ENCODE data around the gene SLC25A21. TPM values are rescaled to one million over a fixed set of nuclear protein-coding genes. Genes with fewer than 3 reads are reported as not detected.
"Not testable (repeated sequence)": the region's sequence is repeated elsewhere in the genome, so short reads cannot be mapped to it uniquely, and the experiment has no call there.

The SLC25A21 gene
- total RNA-seq, 2 experiments from 2014 or later: not detected

GRCh38 chr14:37172936-37173614 is 669 bp upstream of the SLC25A21 start:
- Mint-ChIP-seq H3K9me3 (peaks cover 2% of the 10 kb centered on the region), H3K27me3 (peaks cover 12% of the 10 kb centered on the region), H3K36me3 (ENCODE audit: low read depth) (no peaks in the 10 kb centered on the region), H3K27ac (no peak overlapping the region), H3K4me1 (no peaks in the 10 kb centered on the region), H3K4me3 (no peak overlapping the region)
- DNase-seq: no peak
- ChIA-PET CTCF (no interaction called here), POLR2A (no interaction called here)

GRCh38 chr14:37171678-37172023 is 755 bp downstream of the SLC25A21 start:
- Mint-ChIP-seq H3K4me3 (no peak overlapping the region), H3K36me3 (ENCODE audit: low read depth) (no peaks in the 10 kb centered on the region), H3K27ac (no peak overlapping the region), H3K4me1 (no peaks in the 10 kb centered on the region), H3K9me3 (peaks cover under 1% of the 10 kb centered on the region), H3K27me3 (peaks cover 12% of the 10 kb centered on the region)
- DNase-seq: no peak
- CTCF ChIA-PET: no interaction called here
- POLR2A ChIA-PET: no interaction called here

- H3K27me3 Mint-ChIP-seq: peaks cover 12% of the 10 kb centered on the region
- ChIA-PET CTCF (no interaction called here), POLR2A (no interaction called here)
- H3K27ac Mint-ChIP-seq: no peak overlapping the region
- no peaks in the 10 kb centered on the region for H3K36me3 Mint-ChIP-seq (ENCODE audit: low read depth)
- DNase-seq: no peak
- H3K4me3 Mint-ChIP-seq: no peak overlapping the region
- H3K9me3 Mint-ChIP-seq: no peaks in the 10 kb centered on the region
- H3K4me1 Mint-ChIP-seq: no peaks in the 10 kb centered on the region
These were observed 1.4 kb downstream of the SLC25A21 start for GRCh38 chr14:37170993-37171392.

GRCh38 chr14:37170237-37170636 is 2.2 kb downstream of the SLC25A21 start:
- POLR2A ChIA-PET: no interaction called here
- no peak overlapping the region for H3K4me3 Mint-ChIP-seq
- H3K4me1 Mint-ChIP-seq: no peaks in the 10 kb centered on the region
- CTCF ChIA-PET: no interaction called here
- no peaks in the 10 kb centered on the region for H3K9me3 Mint-ChIP-seq
- no peaks in the 10 kb centered on the region for H3K36me3 Mint-ChIP-seq (ENCODE audit: low read depth)
- peaks cover 12% of the 10 kb centered on the region for H3K27me3 Mint-ChIP-seq
- H3K27ac Mint-ChIP-seq: no peak overlapping the region
- no peak for DNase-seq

GRCh38 chr14:37168721-37169120 is 3.7 kb downstream of the SLC25A21 start:
- Mint-ChIP-seq H3K4me1 (no peaks in the 10 kb centered on the region), H3K9me3 (no peaks in the 10 kb centered on the region), H3K27ac (no peak overlapping the region), H3K36me3 (ENCODE audit: low read depth) (no peaks in the 10 kb centered on the region), H3K27me3 (peaks cover 12% of the 10 kb centered on the region), H3K4me3 (no peak overlapping the region)
- POLR2A ChIA-PET: no interaction called here
- CTCF ChIA-PET: no interaction called here
- DNase-seq: no peak

- ChIA-PET POLR2A (no interaction called here), CTCF (no interaction called here)
- H3K4me1 Mint-ChIP-seq: no peaks in the 10 kb centered on the region
- no peaks in the 10 kb centered on the region for H3K9me3 Mint-ChIP-seq
- no peak overlapping the region for H3K4me3 Mint-ChIP-seq
- no peaks in the 10 kb centered on the region for H3K36me3 Mint-ChIP-seq (ENCODE audit: low read depth)
- no peak overlapping the region for H3K27ac Mint-ChIP-seq
- no peak for DNase-seq
- peaks cover 9% of the 10 kb centered on the region for H3K27me3 Mint-ChIP-seq
These were observed 5.0 kb downstream of the SLC25A21 start for GRCh38 chr14:37167151-37168047.

- Mint-ChIP-seq H3K4me1 (no peaks in the 10 kb centered on the region), H3K27me3 (peaks cover 2% of the 10 kb centered on the region), H3K4me3 (no peak overlapping the region), H3K9me3 (no peaks in the 10 kb centered on the region), H3K27ac (no peak overlapping the region), H3K36me3 (ENCODE audit: low read depth) (no peaks in the 10 kb centered on the region)
- DNase-seq: no peak
- ChIA-PET CTCF (no interaction called here), POLR2A (no interaction called here)
These were observed 6.6 kb downstream of the SLC25A21 start for GRCh38 chr14:37165794-37166193.

GRCh38 chr14:37162307-37162706 is 10.1 kb downstream of the SLC25A21 start:
- H3K4me1 Mint-ChIP-seq; H3K9me3 Mint-ChIP-seq; H3K27ac Mint-ChIP-seq; DNase-seq; H3K4me3 Mint-ChIP-seq; CTCF ChIA-PET; POLR2A ChIA-PET; H3K36me3 Mint-ChIP-seq (ENCODE audit: low read depth); H3K27me3 Mint-ChIP-seq: not testable (repeated sequence)

- H3K36me3 Mint-ChIP-seq (ENCODE audit: low read depth): no peaks in the 10 kb centered on the region
- POLR2A ChIA-PET: no interaction called here
- DNase-seq: no peak
- peaks cover 8% of the 10 kb centered on the region for H3K9me3 Mint-ChIP-seq
- CTCF ChIA-PET: no interaction called here
- no peak overlapping the region for H3K4me3 Mint-ChIP-seq
- H3K27me3 Mint-ChIP-seq: no peaks in the 10 kb centered on the region
- H3K27ac Mint-ChIP-seq: no peak overlapping the region
- no peaks in the 10 kb centered on the region for H3K4me1 Mint-ChIP-seq
These were observed 14.4 kb downstream of the SLC25A21 start for GRCh38 chr14:37157987-37158386.

GRCh38 chr14:37153483-37153882 is 18.9 kb downstream of the SLC25A21 start:
- CTCF ChIA-PET: no interaction called here
- Mint-ChIP-seq H3K4me1 (no peaks in the 10 kb centered on the region), H3K36me3 (ENCODE audit: low read depth) (no peaks in the 10 kb centered on the region), H3K9me3 (peaks cover 8% of the 10 kb centered on the region), H3K27ac (no peak overlapping the region), H3K27me3 (no peaks in the 10 kb centered on the region), H3K4me3 (no peak overlapping the region)
- POLR2A ChIA-PET: interaction anchor here (0.5 kb wide), 1 partner anchor 13 kb away, joined by 3 read pairs; no protein-coding TSS in a partner anchor
- DNase-seq: no peak

GRCh38 chr14:37153005-37153404 is 19.4 kb downstream of the SLC25A21 start:
- H3K4me3 Mint-ChIP-seq: no peak overlapping the region
- no peaks in the 10 kb centered on the region for H3K36me3 Mint-ChIP-seq (ENCODE audit: low read depth)
- ChIA-PET POLR2A (no interaction called here), CTCF (no interaction called here)
- peaks cover 8% of the 10 kb centered on the region for H3K9me3 Mint-ChIP-seq
- H3K27me3 Mint-ChIP-seq: no peaks in the 10 kb centered on the region
- no peaks in the 10 kb centered on the region for H3K4me1 Mint-ChIP-seq
- no peak for DNase-seq
- no peak overlapping the region for H3K27ac Mint-ChIP-seq

- Mint-ChIP-seq H3K36me3 (ENCODE audit: low read depth) (no peaks in the 10 kb centered on the region), H3K4me1 (no peaks in the 10 kb centered on the region), H3K4me3 (no peak overlapping the region), H3K9me3 (peaks cover 7% of the 10 kb centered on the region), H3K27ac (no peak overlapping the region), H3K27me3 (no peaks in the 10 kb centered on the region)
- ChIA-PET CTCF (interaction anchor here (0.8 to 2.6 kb wide), 3 partner anchors 11 to 595 kb away, joined by 3 to 8 read pairs (median 5); no protein-coding TSS in a partner anchor), POLR2A (no interaction called here)
- DNase-seq: no peak
These were observed 22.0 kb downstream of the SLC25A21 start for GRCh38 chr14:37150414-37150813.

- DNase-seq: no peak
- ChIA-PET CTCF (no interaction called here), POLR2A (no interaction called here)
- Mint-ChIP-seq H3K4me1 (no peaks in the 10 kb centered on the region), H3K27me3 (no peaks in the 10 kb centered on the region), H3K36me3 (ENCODE audit: low read depth) (no peaks in the 10 kb centered on the region), H3K9me3 (no peaks in the 10 kb centered on the region), H3K27ac (no peak overlapping the region), H3K4me3 (no peak overlapping the region)
These were observed 25.0 kb downstream of the SLC25A21 start for GRCh38 chr14:37147310-37147880.

GRCh38 chr14:37146438-37146837 is 26.0 kb downstream of the SLC25A21 start:
- H3K4me3 Mint-ChIP-seq; H3K27me3 Mint-ChIP-seq; H3K36me3 Mint-ChIP-seq (ENCODE audit: low read depth); POLR2A ChIA-PET; DNase-seq; CTCF ChIA-PET; H3K27ac Mint-ChIP-seq; H3K9me3 Mint-ChIP-seq; H3K4me1 Mint-ChIP-seq: not testable (repeated sequence)

All from activated CD4-positive, alpha-beta memory T cell treated with anti-CD3 and anti-CD28 coated beads, Interleukin-2, amount 10 ng/mL, durations not matched to agents 7 days and 5 days (primary cell).